Measurements from ENCODE around the gene MYO6.

The MYO6 gene

DNA sequence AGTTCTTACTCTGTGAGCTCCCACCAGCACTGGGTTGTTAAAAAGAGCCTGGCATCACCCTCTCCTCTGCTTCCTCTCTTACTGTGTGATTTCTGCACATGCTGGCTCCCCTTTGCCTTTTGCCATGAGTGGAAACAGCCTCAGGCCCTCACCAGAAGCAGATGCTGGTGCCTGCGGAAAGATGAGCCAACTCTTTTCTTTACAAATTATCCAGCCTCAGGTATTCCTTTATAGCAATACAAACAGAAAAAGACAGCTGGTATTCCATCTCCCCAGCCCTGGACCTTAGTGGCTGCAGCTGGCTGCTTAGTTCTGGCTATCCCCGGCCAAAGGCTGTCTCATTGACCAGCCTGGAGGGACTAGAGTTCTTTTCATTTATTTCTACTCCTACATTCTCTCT lies 194.3 kb downstream of the MYO6 start:
- DNase-seq (ENCODE audit: low read depth, low spot score) = no peak

GRCh38 chr6:75946146-75946831 lies 197.2 kb downstream of the MYO6 start:
- DNase-seq (ENCODE audit: low read depth, low spot score) = no peak

- no peak for DNase-seq (ENCODE audit: low read depth, low spot score)
These were observed 198.9 kb downstream of the MYO6 start for GRCh38 chr6:75947935-75948334.

- no peak for DNase-seq (ENCODE audit: low read depth, low spot score)
These were observed 203.1 kb downstream of the MYO6 start for GRCh38 chr6:75952128-75952527.

GRCh38 chr6:75963569-75963968 lies 214.5 kb downstream of the MYO6 start:
- no peak for DNase-seq (ENCODE audit: low read depth, low spot score)

DNA sequence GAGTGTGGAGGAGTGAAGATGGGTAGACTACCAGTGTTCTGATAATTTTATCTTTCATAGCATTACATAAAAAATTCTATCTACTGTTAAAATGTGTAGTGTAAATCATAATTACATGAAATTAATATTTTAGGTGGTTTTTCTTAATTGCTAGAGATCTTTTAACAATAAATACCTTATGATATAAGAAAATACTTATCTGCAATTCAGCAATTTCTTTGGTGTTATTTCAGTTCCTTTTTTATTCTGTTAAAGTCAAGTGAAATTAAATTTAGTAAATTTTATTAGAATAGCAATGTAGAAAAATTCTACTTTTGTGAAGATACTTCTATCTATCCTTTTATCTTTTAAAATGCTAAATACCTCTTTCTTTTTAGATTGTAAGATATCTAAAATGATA lies 219.1 kb downstream of the MYO6 start:
- no peak for DNase-seq (ENCODE audit: low read depth, low spot score)

Measured in brain pericyte (primary cell).